HepG2 (cell line): ENCODE measurements around the gene SLC5A4. TPM values are rescaled to one million over a fixed set of nuclear protein-coding genes. Genes with fewer than 3 reads are reported as not detected.

Experiments
- CEBPB ChIP-seq: IDR thresholded peaks from 2 replicates; pipeline ENCODE4 v1.6.1; 2011; ENCODE audit warnings: low read depth, low read length, improper control_type of control experiment, borderline replicate concordance
- ELF1 ChIP-seq: sonication (generic); formaldehyde crosslinking; IDR thresholded peaks from 2 replicates; pipeline ENCODE4 v1.4.0; 2020; ENCODE audit warnings: missing genetic modification reagents
- HHEX ChIP-seq: IDR thresholded peaks from 2 replicates; pipeline ENCODE4 v1.6.1; 2016; ENCODE audit warnings: control low read depth
- IKZF4 ChIP-seq: sonication (generic); formaldehyde crosslinking; IDR thresholded peaks from 2 replicates; pipeline ENCODE4 v1.5.1; 2020; ENCODE audit warnings: borderline replicate concordance, mild to moderate bottlenecking, low read depth, missing genetic modification reagents; ENCODE audit errors: not compliant biosample characterization
- JARID2 ChIP-seq: sonication (generic); formaldehyde crosslinking; IDR thresholded peaks from 2 replicates; pipeline ENCODE4 v1.8.1; 2023; ENCODE audit warnings: missing genetic modification reagents, inconsistent platforms; ENCODE audit not compliant: insufficient replicate concordance
- MTA1 ChIP-seq: sonication (generic); formaldehyde crosslinking; IDR thresholded peaks from 2 replicates; pipeline ENCODE4 v1.4.0; 2020; ENCODE audit warnings: missing genetic modification reagents, mild to moderate bottlenecking, borderline replicate concordance
- NCOR1 ChIP-seq: fragments of 200-600 bp; sonication (generic); IDR thresholded peaks from 2 replicates; pipeline ENCODE4 v1.7.0; 2017; ENCODE audit warnings: antibody characterized with exemption, low read length, borderline replicate concordance
- NR2F1 ChIP-seq, 2 experiments: fragments of 450-650 bp in 1 of 2; formaldehyde crosslinking in 1 of 2; IDR thresholded peaks; 2 replicates each; pipeline versions ENCODE4 v1.5.0 to v1.6.1; 2016 to 2020; ENCODE audit warnings: mild to moderate bottlenecking in 1 of 2, missing compliant biosample characterization in 1 of 2, missing genetic modification reagents in 1 of 2, moderate library complexity in 1 of 2
- RBFOX2 ChIP-seq: fragments of 200-400 bp; formaldehyde crosslinking; IDR thresholded peaks from 2 replicates; pipeline ENCODE4 v1.6.1; 2017; ENCODE audit warnings: low read depth, mild to moderate bottlenecking, low read length
- SP4 ChIP-seq: sonication (generic); formaldehyde crosslinking; IDR thresholded peaks from 2 replicates; pipeline ENCODE4 v1.8.1; 2023; ENCODE audit warnings: mild to moderate bottlenecking, missing genetic modification reagents
- TMF1 ChIP-seq: sonication (generic); formaldehyde crosslinking; IDR thresholded peaks from 2 replicates; pipeline ENCODE4 v1.8.1; 2022; ENCODE audit warnings: low read depth, missing genetic modification reagents
- WIZ ChIP-seq: sonication (generic); formaldehyde crosslinking; IDR thresholded peaks from 2 replicates; pipeline ENCODE4 v1.5.1; 2020; ENCODE audit warnings: mild to moderate bottlenecking, missing genetic modification reagents
- YEATS2 ChIP-seq: sonication (generic); formaldehyde crosslinking; IDR thresholded peaks from 2 replicates; pipeline ENCODE4 v1.4.0; 2020; ENCODE audit warnings: missing genetic modification reagents, borderline replicate concordance
- ZFP36 ChIP-seq: fragments of 150-350 bp; IDR thresholded peaks from 2 replicates; pipeline ENCODE4 v1.6.1; 2018; ENCODE audit warnings: borderline replicate concordance, low read length, low read depth; ENCODE audit not compliant: partially characterized antibody
- ZNF382 ChIP-seq: sonication (generic); formaldehyde crosslinking; IDR thresholded peaks from 2 replicates; pipeline ENCODE4 v1.5.0; 2020; ENCODE audit warnings: missing genetic modification reagents, mild to moderate bottlenecking, borderline replicate concordance
- ZNF777 ChIP-seq: sonication (generic); formaldehyde crosslinking; IDR thresholded peaks from 2 replicates; pipeline ENCODE4 v1.4.0; 2020; ENCODE audit warnings: missing genetic modification reagents
- polyA plus RNA-seq, 8 experiments: library from polyadenylated mRNA; depleted of rRNA in 3 of 8; stranded (reverse) in 7 of 8; unstranded in 1 of 8; fragments of >200 nt; fragmentation: Illumina TruSeq in 4 of 8; extraction: Trizol in 4 of 8; gene quantifications; 2 replicates each; pipeline versions ENCODE4 v1.2.1 to v1.2.3, GENCODE V29; 2011 to 2016; ENCODE audit warnings: low read depth in 4 of 8, missing spikeins in 1 of 8, mixed read lengths in 1 of 8; ENCODE audit not compliant: insufficient read depth in 1 of 8
- total RNA-seq, 5 experiments: library from RNA; depleted of rRNA; stranded (reverse); fragments of >200 nt; fragmentation: Illumina TruSeq; extraction: Trizol; gene quantifications; 2 replicates each; pipeline ENCODE4 v1.2.3, GENCODE V29; 2016; ENCODE audit warnings: low read depth in 1 of 5
- TF ChIP-seq, protein P1 (sequence below): sonication (generic); formaldehyde crosslinking; IDR thresholded peaks from 2 replicates; pipeline ENCODE4 v1.5.0; 2020; ENCODE audit warnings: mild to moderate bottlenecking, missing genetic modification reagents
- TF ChIP-seq, protein P2 (sequence below): sonication (generic); IDR thresholded peaks from 2 replicates; pipeline ENCODE4 v1.6.1; 2016; ENCODE audit warnings: low read depth, borderline replicate concordance
- TF ChIP-seq, protein P3 (sequence below): sonication (generic); formaldehyde crosslinking; IDR thresholded peaks from 2 replicates; pipeline ENCODE4 v1.4.0; 2020; ENCODE audit warnings: missing genetic modification reagents, borderline replicate concordance
- TF ChIP-seq, protein P4 (sequence below): sonication (generic); formaldehyde crosslinking; IDR thresholded peaks from 2 replicates; pipeline ENCODE4 v1.5.1; 2020; ENCODE audit warnings: mild to moderate bottlenecking, missing genetic modification reagents, borderline replicate concordance
- TF ChIP-seq, protein P5 (sequence below): sonication (generic); formaldehyde crosslinking; IDR thresholded peaks from 2 replicates; pipeline ENCODE4 v1.9.0; 2021; ENCODE audit warnings: missing genetic modification reagents, borderline replicate concordance

SLC5A4 gene
- total and polyA plus RNA-seq, 2 of the 13 experiments (the other 11 are each of a cell fraction or from before 2014, with no cell fraction given): not detected

DNA sequence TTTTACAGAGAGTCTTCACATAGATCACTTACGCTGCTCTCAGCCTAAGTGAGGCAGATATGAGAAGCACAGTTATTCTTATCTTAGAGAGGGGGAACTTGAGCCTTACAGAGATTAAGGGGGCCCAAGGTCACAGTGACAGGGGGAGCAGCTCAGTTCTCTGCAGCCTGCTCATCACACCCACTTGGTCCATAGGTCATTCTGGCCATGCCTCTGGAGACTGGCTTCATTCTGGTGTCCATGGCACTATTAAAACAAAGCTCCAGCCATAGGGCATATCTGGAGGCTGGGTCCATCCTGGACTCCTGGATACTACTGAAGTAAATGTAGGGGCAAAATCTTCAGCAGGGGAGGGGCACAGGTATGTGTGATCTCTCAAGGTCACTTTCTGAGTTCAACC lies 5.9 kb downstream of the SLC5A4 start (continued):
- TF ChIP-seq NCOR1: no peak
- no peak for TF ChIP-seq ZNF777
- TF ChIP-seq, protein P1, sequence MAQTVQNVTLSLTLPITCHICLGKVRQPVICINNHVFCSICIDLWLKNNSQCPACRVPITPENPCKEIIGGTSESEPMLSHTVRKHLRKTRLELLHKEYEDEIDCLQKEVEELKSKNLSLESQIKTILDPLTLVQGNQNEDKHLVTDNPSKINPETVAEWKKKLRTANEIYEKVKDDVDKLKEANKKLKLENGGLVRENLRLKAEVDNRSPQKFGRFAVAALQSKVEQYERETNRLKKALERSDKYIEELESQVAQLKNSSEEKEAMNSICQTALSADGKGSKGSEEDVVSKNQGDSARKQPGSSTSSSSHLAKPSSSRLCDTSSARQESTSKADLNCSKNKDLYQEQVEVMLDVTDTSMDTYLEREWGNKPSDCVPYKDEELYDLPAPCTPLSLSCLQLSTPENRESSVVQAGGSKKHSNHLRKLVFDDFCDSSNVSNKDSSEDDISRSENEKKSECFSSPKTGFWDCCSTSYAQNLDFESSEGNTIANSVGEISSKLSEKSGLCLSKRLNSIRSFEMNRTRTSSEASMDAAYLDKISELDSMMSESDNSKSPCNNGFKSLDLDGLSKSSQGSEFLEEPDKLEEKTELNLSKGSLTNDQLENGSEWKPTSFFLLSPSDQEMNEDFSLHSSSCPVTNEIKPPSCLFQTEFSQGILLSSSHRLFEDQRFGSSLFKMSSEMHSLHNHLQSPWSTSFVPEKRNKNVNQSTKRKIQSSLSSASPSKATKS: no peak
- no peak for TF ChIP-seq CEBPB
- no peak for TF ChIP-seq NR2F1 (CRISPR knock-in tag; IDR thresholded peaks at IDR 0.05)
- TF ChIP-seq IKZF4 (CRISPR knock-in tag): no peak
- TF ChIP-seq WIZ (CRISPR knock-in tag): no peak
- TF ChIP-seq, protein P2, sequence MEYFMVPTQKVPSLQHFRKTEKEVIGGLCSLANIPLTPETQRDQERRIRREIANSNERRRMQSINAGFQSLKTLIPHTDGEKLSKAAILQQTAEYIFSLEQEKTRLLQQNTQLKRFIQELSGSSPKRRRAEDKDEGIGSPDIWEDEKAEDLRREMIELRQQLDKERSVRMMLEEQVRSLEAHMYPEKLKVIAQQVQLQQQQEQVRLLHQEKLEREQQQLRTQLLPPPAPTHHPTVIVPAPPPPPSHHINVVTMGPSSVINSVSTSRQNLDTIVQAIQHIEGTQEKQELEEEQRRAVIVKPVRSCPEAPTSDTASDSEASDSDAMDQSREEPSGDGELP: no peak
- TF ChIP-seq RBFOX2: no peak
- TF ChIP-seq, protein P3, sequence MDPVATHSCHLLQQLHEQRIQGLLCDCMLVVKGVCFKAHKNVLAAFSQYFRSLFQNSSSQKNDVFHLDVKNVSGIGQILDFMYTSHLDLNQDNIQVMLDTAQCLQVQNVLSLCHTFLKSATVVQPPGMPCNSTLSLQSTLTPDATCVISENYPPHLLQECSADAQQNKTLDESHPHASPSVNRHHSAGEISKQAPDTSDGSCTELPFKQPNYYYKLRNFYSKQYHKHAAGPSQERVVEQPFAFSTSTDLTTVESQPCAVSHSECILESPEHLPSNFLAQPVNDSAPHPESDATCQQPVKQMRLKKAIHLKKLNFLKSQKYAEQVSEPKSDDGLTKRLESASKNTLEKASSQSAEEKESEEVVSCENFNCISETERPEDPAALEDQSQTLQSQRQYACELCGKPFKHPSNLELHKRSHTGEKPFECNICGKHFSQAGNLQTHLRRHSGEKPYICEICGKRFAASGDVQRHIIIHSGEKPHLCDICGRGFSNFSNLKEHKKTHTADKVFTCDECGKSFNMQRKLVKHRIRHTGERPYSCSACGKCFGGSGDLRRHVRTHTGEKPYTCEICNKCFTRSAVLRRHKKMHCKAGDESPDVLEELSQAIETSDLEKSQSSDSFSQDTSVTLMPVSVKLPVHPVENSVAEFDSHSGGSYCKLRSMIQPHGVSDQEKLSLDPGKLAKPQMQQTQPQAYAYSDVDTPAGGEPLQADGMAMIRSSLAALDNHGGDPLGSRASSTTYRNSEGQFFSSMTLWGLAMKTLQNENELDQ (CRISPR knock-in tag): no peak
- no peak for TF ChIP-seq TMF1
- no peak for TF ChIP-seq ZFP36
- no peak for TF ChIP-seq SP4 (CRISPR knock-in tag)
- no peak for TF ChIP-seq HHEX
- TF ChIP-seq, protein P4, sequence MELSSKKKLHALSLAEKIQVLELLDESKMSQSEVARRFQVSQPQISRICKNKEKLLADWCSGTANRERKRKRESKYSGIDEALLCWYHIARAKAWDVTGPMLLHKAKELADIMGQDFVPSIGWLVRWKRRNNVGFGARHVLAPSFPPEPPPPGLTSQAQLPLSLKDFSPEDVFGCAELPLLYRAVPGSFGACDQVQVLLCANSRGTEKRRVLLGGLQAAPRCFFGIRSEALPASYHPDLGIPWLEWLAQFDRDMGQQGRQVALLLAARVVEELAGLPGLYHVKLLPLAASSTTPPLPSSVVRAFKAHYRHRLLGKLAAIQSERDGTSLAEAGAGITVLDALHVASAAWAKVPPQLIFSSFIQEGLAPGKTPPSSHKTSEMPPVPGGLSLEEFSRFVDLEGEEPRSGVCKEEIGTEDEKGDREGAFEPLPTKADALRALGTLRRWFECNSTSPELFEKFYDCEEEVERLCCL (CRISPR knock-in tag): no peak
- no peak for TF ChIP-seq YEATS2 (CRISPR knock-in tag)
- no peak for TF ChIP-seq JARID2
- no peak for TF ChIP-seq ZNF382 (CRISPR knock-in tag)
- TF ChIP-seq ELF1 (CRISPR knock-in tag): no peak
- 0 out of 2 replicates have a peak, but pooled peaks have one; percentile 25 for TF ChIP-seq MTA1 (CRISPR knock-in tag)
- TF ChIP-seq, protein P5, sequence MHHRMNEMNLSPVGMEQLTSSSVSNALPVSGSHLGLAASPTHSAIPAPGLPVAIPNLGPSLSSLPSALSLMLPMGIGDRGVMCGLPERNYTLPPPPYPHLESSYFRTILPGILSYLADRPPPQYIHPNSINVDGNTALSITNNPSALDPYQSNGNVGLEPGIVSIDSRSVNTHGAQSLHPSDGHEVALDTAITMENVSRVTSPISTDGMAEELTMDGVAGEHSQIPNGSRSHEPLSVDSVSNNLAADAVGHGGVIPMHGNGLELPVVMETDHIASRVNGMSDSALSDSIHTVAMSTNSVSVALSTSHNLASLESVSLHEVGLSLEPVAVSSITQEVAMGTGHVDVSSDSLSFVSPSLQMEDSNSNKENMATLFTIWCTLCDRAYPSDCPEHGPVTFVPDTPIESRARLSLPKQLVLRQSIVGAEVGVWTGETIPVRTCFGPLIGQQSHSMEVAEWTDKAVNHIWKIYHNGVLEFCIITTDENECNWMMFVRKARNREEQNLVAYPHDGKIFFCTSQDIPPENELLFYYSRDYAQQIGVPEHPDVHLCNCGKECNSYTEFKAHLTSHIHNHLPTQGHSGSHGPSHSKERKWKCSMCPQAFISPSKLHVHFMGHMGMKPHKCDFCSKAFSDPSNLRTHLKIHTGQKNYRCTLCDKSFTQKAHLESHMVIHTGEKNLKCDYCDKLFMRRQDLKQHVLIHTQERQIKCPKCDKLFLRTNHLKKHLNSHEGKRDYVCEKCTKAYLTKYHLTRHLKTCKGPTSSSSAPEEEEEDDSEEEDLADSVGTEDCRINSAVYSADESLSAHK (CRISPR knock-in tag): no peak
